GM19035 (cell line): ENCODE measurements around the gene REXO1.

Experiments used
- ATAC-seq: cut with Tn5 transposase; IDR thresholded peaks from one replicate; pipeline ENCODE4 v1.9.1; 2021; ENCODE audit not compliant: unreplicated experiment

The REXO1 gene

DNA sequence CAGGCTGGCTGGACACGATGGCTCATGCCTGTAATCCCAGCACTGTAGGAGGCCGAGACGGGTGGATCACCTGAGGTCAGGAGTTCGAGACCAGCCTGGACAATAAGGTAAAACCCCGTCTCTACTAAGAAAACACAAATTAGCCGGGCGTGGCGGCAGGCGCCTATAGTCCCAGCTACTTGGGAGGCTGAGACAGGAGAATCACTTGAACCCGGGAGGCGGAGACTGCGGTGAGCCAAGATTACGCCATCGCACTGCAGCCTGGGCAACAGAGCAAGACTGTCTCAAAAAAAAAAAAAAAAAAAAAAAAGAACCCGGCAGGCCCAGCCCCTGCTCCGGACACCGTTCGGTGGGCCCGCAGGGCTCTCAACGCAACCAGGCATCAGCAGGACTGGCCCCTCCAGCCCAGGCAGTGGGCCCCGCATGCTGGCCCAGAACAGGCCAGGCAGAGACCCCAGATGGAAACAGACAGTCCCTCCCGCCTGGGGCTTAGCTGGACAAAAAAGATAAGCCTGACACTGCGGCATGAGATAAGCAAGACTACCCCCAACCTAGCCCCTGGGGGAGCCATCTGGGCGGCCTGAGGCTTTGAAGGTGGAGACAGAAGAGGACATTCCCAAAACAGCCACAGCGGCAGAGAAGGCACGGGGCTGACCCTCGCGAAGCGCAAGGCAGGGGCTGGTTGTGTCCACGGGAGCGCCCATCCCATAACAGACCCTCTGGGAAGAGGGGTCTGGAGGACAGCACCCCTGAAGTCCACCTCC is 11.6 kb downstream of the REXO1 start:
- no peak for ATAC-seq

DNA sequence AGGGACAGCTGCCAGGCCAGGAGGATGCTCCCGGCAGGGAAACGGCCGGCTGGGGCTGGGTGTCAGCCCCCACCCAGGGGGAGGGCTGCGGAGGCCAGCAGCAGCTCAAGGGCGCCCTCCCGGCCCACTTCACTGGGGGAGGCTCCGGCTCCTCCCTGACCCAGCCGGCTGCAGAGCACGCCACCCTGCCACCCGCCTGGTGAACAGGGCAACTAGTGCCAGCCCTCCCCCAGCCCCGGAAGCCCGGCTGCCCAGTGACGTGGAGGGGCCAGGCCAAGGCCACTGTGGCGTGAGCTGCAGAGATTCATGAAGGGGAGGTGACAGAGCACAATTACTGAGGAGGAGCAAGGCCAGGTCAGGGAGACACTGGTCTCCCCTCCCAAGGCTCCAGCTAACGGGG is 14.7 kb downstream of the REXO1 start:
- no peak for ATAC-seq

DNA sequence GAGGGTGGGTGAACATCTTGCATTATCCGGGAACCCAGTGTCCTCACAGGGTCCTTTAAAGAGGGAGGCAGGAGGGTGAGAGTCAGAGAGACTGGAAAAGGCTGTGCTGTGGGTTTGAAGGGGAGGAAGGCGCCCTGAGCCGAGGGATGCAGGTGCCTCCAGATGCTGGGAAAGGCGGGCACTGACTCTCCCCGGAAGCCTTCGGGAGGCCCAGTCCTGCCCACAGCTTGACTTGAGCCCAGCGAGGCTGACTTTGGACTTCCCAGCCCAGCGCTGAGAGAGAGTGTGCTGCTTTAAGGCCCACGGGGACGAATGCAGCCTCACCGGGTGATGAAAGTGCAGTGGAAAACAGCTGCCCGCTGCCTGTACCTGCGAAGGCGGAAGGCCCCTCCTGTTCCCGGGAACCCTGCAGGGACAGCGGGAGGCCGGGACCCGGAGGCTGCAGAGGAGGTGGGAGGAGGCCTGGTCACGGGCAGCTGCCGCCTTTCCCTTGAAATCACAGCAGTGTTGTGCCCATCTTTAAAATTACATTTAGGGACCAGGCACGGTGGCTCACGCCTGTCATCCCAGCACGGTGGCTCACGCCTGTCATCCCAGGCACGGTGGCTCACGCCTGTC is 16.1 kb downstream of the REXO1 start:
- no peak for ATAC-seq

DNA sequence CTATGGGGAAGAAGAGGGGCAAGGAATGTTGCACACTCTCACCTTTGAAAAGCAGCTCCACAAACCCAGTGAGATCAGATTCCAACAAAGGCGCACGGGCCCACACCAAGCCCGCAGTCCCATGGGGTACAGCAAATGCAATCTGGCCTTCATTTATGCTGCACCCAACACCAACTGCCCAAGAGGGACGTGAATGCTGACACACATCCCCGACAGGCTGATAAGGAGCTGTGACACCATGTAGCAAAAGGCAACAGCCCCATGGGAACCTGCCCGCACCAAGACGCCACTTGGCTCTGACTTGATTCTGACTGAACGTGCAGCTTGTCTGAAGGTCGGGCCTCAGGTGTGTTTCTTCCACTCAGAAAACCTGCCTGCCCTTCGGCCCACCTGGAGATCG is 17.3 kb downstream of the REXO1 start:
- ATAC-seq, result no peak

DNA sequence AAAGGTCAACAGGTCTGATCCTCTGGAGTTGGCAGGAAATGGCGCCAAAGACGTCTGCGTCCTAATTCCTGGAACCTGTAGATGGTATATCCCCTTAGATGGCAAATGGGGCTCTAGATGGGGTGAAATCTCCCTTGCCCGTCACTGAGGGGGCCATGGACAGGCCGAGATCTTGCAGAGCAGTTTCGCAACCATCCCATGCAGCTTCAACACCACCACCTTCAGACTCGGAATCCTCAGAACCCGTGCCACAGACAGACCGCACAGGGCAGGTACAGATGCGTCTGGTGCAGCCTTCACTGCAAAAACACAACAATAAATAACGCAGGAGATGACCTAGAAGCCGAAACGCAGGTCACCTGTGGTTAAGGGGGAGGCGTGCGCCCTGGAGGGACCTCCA is 17.7 kb downstream of the REXO1 start:
- ATAC-seq, result no peak

DNA sequence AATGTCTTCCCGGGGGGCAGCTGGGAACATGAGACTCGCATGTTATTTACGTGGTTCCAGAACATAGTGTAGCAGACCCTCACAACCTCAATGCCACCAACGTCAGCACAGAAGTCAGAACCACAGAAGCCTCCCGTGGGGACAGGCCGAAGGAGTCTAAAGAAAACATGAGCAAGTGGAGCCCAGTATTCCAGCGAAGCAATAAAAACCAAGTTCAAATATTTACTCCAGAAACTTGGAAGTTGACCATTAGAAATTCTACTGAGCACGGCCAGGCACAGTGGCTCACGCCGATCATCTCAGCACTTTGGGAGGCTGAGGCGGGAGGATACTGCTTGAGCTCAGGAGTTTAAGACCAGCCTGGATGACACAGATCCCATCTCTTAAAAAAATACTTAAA is 18.3 kb downstream of the REXO1 start:
- no peak for ATAC-seq

DNA sequence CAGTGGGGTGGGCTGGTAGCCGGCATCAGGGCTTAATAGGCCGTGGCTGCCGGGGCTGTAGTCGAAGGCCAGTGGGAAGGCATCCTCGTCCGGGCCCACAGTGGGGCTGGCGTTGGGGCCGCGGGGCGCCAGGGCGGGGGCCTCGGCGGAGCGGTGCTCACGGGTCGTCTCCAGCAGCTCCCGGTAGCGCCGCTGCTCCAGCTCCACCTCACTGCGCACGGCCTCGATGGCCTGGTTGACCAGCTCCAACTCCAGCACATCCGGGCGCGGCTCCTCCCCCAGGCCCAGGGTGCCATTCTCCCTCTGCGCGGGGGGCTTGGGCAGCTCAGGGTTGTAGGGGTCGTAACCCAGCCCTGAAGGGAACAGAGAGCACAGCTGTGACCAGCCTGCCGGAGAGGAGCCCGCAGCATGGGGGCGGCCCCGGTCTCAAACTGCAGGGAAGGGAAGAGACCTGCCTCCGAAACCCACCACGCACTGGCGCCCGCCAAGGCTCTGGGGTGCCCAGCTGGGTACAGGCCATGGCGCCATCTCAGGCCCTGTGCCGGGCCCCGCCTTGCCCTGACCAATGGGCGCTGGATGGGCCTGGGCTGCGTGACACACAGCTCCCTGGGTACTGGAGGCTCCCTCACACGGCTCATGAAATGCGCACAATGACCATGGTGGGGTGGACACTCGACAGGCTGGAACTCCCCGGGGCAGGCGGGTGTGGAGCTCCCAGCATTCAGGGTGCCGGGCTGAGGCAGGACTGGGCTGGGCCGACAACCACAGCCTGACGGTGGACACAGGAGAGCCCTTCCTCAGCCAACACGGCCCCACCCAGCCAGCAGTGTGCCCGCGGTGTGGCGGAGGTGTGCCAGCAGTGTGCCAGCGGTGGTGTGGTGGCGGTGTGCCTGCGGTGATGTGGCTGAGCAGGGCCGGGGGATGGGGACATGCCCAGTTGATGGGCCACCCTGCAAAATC is 19.7 kb downstream of the REXO1 start:
- ATAC-seq, result no peak

DNA sequence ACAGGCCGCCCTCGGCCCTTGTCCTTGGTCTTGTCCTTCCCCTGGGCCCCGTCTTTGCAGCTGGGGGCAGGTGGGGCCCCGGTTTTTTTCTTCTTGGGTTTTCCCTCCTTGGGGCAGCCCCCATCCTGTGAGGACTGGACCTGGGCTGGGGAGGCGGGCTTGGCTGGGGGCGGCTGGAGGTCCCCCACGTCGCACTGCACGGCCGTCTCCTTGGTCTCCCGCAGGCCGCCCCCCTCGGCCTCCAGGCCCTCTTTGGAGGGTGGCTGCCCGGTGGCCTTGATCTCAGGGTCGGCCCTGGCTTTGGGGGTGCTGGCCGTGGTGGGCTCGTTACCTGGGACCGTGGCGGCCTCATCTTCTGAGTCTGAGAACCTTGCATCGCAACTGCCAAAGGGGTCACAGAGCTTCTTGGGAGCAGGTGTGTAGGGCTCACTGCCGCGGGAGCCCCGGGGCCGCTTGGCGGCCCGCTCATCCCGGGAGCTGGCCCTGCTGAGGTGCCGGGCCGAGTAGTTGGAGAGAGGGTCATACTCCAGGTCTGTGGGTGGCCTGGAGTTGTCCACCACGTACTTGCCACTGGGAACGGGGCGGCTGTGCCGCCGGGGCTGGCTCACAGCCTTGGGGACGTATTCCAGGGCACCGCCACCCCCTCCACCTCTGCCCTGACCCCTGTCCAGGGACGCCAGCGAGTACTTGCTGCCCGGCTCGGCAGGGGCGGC is 20.6 kb downstream of the REXO1 start:
- no peak for ATAC-seq

DNA sequence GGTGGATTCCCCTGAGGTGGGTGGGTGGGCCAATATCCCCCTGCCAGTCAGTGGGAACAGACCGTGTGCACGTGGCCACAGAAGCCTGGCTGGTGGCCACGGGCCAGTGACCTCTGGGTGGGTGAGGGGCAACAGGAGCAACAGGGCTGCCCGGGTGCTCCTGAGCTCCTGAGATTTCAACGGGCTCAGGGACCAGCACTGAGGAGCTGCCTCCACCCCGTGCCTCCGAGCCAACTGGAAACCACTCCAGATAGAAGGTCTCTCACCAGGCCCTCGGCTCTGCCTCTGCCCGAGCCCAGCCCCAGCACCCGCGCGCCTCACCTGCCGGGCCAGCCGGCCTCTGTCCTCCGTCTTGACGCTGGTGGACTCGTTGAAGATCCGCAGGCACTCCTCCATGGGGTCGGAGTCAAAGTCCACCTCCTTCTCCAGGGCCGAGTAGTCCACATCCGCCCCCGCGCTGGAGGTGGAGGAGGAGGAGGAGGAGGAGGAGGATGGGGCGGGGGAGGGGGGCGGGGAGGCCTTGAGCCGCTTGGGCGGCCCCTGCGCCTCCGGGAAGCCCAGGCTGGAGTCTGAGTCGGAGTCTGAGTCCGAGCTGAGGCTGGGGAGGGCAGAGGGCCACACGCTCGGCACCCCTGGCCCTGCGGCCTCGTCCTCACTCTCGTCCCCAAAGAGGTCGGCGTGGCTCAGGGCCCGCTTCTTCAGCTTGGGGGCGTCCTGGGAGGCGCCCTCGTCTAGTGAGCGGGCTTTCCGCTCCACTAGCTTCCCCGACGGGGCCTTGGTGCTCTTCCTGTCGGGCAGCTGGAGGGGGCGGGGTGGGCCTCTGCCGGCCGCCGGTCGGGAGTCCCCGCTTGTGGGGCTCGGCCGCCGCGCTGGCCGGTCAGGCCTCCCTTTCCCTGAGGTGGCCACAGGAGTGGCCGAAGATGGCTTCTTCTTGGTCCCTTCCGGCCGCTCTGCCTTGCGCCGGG is 21.4 kb downstream of the REXO1 start:
- no peak for ATAC-seq

DNA sequence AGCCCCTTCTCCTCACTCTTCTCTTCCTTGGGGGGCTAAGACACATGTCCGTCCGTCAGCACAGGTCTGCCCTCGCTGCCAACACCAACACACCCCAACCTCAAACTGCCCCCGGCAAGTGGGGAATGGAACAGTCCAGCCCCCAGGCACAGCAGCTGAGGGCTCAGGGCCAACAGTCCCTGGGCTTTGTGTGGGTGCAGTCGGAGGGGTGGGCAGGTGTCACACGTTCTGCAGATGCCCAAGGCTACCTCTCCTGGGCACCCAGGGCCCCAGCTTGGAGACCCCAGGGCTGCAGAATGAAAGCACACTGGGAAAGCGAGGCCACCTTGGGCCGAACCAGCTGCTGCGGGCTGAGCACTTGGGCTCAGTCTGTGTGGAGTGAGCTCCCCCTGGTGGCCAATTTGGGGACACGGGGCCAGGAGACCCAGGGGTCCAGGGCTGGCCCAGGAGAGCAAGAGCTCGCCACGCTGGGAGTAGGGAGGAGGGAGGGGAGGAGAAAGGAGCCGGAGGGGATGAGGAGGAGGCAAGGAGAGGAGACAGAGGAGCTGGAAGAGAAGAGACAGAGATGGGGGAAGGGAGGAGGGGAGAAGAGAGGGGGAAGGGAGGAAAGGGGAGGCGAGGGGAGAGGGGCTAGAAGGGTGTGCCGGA is 22.2 kb downstream of the REXO1 start:
- no peak for ATAC-seq

DNA sequence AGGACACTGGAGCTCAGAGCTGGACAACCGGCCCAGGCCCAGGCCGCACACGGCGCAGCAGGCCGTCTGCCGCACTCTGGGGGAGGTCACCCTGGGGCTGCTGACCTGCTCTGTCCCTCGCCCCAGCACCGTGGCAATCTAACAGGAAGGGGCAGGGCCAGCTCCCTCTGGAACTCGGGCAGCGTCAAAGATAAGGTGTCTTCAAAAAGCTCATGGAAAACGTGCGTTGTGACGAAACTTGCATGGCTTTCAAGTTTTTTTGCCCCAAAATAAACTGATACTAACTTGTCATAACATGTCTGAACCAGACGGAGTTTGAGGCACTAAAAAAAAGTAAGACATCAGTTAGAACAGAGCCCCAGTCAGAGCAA is 24.0 kb downstream of the REXO1 start:
- no peak for ATAC-seq

DNA sequence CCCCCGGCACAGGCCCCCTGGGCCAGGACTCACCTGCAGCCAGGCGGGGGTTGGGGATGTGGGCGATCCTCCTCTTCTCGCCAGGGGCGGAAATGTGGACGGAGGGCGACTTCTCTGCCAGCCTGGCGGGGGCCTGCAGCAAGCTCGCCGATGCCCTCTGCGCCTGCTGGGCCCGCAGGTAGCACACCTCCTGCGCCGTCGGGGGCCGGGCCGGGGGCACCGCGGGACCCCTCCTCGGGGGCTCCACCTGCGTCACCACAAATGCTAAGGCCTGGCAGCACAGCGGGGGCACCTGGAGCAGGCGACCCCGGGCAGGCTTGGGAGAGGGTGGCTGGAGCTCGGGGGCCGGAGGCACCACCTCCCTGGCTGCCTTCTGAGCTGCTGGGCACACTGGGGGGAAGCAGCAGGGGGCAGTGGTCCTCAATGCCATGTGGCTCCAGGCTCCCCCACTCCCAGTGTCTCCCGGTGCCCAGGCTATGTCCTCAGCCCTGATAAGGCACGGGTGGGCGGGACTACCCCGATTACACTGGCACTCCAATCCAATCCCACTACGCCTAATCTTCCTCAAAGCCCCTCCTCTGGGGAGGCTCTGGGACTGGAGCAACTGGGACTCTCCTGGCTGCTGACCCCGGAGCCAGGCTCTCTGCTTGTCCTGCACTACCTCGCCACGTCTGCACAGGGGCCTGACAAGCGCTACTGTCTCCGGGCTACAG is 24.6 kb downstream of the REXO1 start:
- no peak for ATAC-seq

DNA sequence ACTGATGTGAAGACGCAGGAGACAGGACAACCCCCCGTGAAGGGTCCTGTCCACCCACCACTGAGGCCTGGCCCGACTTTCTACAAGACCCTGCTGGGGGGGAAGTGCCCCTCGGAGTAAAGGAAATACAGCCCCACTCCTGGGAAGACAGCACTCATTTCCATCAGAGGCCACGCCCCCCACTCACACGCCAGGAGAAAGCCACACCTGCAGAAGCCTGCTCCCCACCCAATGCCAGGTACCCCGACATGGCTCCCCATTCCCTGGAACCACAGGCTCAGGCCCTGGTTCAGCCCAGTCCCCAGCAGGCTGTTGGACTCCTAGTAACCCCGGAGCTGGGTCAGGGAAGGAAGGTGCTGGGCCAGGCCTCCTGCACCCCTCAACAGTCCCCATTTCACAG is 25.3 kb downstream of the REXO1 start:
- ATAC-seq, result no peak

DNA sequence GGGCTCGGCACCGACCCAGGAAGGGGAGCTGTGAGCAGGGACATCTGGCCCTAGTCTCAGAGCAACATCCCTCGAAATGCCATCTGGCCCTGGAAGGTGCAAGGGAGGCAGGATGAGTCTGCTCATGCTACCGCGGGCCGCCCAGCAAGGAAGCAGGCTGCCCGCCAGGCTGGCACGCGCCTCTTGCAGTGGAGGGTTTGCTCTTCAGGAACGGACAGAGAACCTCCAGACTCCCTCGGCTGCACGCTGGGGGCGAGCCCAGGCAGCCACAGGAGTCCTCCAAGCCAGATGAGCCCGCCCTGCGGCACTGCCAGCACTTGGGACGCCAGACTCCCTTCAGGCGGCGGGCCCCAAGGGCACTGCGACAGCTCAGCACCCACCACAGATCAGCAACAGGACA is 26.1 kb downstream of the REXO1 start:
- ATAC-seq, result no peak

DNA sequence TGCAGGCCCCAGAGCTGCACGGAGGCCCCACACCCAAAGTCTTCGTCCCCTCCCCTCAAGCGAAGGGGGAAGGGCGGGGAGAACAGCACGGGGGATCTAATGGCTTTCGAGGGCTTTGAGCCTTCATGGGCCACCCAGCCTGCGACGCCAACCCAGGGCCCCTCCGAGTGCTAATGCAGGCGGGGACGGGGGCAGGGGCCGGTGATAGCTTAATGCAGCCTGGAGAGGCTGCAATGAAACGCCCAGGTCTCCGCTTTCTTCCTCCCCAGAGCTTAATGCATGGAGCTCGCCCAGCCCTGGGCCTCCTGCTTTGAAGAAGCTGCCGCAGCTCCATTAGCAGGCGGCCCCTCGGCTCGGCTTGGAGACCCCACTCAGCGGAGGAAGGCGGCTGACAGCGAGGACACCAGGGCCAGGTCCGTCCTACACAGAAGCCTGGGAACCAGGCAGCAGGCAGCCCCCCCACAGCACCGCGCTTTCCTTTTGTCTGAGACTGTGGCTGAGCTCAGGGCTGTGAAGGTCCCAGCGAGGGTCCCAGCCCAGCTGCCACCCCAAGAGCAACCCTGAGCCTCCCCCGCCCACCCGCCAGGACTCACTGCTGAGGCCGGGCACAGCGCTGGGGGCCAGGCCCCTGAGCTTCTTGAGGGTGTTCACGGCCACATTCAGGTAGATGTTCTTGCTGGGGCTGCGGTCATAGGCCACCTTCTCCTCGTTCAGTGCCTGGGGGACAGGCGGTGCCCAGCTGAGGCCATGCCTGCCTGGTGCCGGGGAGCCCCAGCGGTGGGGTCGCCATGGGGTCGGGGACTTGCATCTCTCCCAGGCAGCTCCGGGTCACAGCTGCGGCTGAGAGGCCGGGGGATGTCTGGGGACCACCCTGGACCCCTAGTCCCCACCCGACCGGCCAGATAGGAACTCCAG is 28.7 kb downstream of the REXO1 start:
- ATAC-seq, result no peak

DNA sequence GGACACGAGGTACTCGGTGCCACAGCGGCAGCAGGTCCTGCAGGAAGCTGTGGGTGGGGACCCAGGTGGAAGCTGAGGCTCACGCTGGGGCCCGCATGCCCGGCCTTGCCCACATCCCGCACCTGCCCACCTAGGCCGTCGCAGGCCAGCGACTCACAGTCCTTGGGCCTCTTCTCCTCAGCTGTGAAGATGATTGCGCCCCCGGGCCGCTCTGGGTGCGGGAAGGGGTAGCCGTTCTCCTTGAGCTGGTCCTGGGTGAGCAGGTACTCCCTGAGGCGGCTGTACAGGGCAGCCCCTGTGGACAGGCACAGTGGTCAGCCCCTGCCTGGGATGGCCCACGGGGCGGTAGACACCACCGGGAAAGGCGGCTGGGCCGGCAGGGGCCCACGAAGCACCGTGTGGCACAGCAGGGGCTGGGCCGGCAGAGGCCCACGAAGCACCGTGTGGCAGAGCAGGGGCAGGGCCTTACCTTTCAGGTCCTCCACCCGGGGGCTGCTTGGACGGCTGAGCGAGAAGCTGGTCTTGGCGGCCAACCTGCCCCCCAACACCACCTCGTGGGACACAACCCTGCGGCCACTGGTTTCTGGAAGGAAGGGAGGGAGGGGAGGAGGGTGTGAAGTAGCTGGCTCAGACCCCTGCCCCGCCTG is 29.6 kb downstream of the REXO1 start:
- ATAC-seq, result no peak

DNA sequence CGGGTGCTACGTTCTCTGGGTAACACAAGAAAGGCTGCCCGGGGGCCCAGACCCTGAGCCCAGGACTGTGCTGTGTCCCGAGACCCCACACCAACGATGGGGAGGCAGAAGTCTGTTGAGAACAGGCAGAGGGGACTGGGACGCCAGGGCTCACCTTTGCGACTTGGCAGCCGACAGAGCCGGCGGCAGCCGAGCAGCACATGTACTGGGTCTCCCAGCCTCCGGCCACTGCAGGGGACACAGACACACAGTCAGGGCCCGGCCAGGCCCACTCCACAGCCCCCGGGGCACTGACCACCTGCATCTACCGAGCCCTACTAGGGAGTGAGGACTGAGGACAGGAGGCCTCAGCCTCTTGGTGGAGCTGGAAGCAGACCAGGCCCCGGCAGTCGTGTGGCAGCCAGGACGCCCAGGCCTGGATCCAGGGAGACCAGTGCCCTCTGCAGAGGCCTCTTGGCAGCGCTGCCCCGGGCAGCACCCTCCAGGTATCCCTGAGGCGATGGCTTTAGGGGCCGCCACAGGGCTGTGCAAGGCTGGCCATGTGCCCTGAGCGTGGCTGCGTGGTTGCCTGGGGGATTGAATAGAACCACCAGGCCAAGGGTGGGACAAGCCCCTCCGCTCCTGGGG is 30.6 kb downstream of the REXO1 start:
- ATAC-seq, result no peak
